K562 (cell line): ENCODE results near the gene USH2A. TPM values are rescaled to one million over a fixed set of nuclear protein-coding genes. Genes with fewer than 3 reads are reported as not detected.

ENCODE experiments used
- E2F8 ChIP-seq: fragments of 450-650 bp; IDR thresholded peaks from 2 replicates; pipeline ENCODE4 v1.7.1; 2018; ENCODE audit warnings: mild to moderate bottlenecking, low read depth; ENCODE audit not compliant: partially characterized antibody
- HES1 ChIP-seq: fragments of 450-650 bp; IDR thresholded peaks from 2 replicates; pipeline ENCODE4 v1.6.1; 2016; ENCODE audit warnings: low read depth, mild to moderate bottlenecking, moderate library complexity
- IRF9 ChIP-seq: fragments of 450-650 bp; IDR thresholded peaks from 2 replicates; pipeline ENCODE4 v1.6.1; 2016; ENCODE audit warnings: missing biosample characterization, missing genetic modification characterization
- RUNX1 ChIP-seq: sonication (generic); IDR thresholded peaks from 2 replicates; pipeline ENCODE4 v1.6.1; 2016; ENCODE audit warnings: antibody characterized with exemption, low read depth
- ZC3H11A ChIP-seq: IDR thresholded peaks from 2 replicates; pipeline ENCODE4 v1.6.1; 2012; ENCODE audit warnings: low read depth, low read length, improper control_type of control experiment
- ZNF121 ChIP-seq: sonication (generic); formaldehyde crosslinking; conservative IDR thresholded peaks from 2 replicates; pipeline ENCODE4 v1.8.0; 2022; ENCODE audit warnings: missing genetic modification reagents
- polyA plus RNA-seq, 8 experiments: library from polyadenylated mRNA; depleted of rRNA in 4 of 8; stranded (reverse) in 5 of 8; unstranded in 3 of 8; fragments of >200 nt; fragmentation: Nextera tagmentation in 2 of 8; fragmentation: Illumina TruSeq in 1 of 8; extraction: Ambion mirVana in 2 of 8; extraction: Trizol in 1 of 8; gene quantifications; 2 replicates each; pipeline versions ENCODE4 v1.2.1 to v1.2.3, GENCODE V29; 2011 to 2014; ENCODE audit warnings: inconsistent platforms in 1 of 8, missing spikeins in 1 of 8
- total RNA-seq, 7 experiments: library from RNA; depleted of rRNA in 6 of 7; stranded (reverse); fragments of >200 nt in 6 of 7; fragmentation: Illumina TruSeq in 2 of 7; extraction: Trizol in 2 of 7; gene quantifications; 2 replicates each; pipeline versions ENCODE4 v1.2.1 to v1.2.3, GENCODE V29; 2011 to 2021; ENCODE audit warnings: low replicate concordance in 1 of 7
- TF ChIP-seq, protein P1 (sequence below): fragments of 450-650 bp; IDR thresholded peaks from 2 replicates; pipeline ENCODE4 v1.6.1; 2017; ENCODE audit warnings: antibody characterized with exemption

Gene USH2A
- total and polyA plus RNA-seq, 9 of the 15 experiments (the other 6 are each of a cell fraction or from before 2014, with no cell fraction given), result under 0.01 TPM; not detected in 7

GRCh38 chr1:216183454-216183853 lies 239.8 kb downstream of the USH2A start (continued):
- TF ChIP-seq IRF9 (tag) (no peak), HES1 (no peak), RUNX1 (no peak), ZC3H11A (no peak), ZNF121 (CRISPR knock-in tag) (no peak), E2F8 (no peak)
- TF ChIP-seq, protein P1, sequence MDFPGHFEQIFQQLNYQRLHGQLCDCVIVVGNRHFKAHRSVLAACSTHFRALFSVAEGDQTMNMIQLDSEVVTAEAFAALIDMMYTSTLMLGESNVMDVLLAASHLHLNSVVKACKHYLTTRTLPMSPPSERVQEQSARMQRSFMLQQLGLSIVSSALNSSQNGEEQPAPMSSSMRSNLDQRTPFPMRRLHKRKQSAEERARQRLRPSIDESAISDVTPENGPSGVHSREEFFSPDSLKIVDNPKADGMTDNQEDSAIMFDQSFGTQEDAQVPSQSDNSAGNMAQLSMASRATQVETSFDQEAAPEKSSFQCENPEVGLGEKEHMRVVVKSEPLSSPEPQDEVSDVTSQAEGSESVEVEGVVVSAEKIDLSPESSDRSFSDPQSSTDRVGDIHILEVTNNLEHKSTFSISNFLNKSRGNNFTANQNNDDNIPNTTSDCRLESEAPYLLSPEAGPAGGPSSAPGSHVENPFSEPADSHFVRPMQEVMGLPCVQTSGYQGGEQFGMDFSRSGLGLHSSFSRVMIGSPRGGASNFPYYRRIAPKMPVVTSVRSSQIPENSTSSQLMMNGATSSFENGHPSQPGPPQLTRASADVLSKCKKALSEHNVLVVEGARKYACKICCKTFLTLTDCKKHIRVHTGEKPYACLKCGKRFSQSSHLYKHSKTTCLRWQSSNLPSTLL, result no peak
